HFF-Myc (cell line): Measurements from ENCODE around the gene ZNF573.
A peak's percentile ranks its signal among the peaks of the same experiment; 100 is the strongest.
"Not testable (repeated sequence)": the region's sequence is repeated elsewhere in the genome, so short reads cannot be mapped to it uniquely, and the experiment has no call there.

Experiments used
- DNase-seq: peaks from one replicate; pipeline ENCODE4 v3.0.0-alpha.2; 2011; ENCODE audit warnings: low read depth; ENCODE audit errors: extremely low read depth
- H3K4me3 ChIP-seq: replicated peaks from 2 replicates; pipeline ENCODE4 v1.5.1; 2011; ENCODE audit warnings: low read depth, mild to moderate bottlenecking, control low read depth, low read length
- CTCF ChIP-seq: IDR thresholded peaks from 2 replicates; pipeline ENCODE4 v1.5.1; 2012; ENCODE audit warnings: mild to moderate bottlenecking, low read depth, low read length, control low read depth; ENCODE audit errors: missing control alignments

ZNF573 gene

DNA sequence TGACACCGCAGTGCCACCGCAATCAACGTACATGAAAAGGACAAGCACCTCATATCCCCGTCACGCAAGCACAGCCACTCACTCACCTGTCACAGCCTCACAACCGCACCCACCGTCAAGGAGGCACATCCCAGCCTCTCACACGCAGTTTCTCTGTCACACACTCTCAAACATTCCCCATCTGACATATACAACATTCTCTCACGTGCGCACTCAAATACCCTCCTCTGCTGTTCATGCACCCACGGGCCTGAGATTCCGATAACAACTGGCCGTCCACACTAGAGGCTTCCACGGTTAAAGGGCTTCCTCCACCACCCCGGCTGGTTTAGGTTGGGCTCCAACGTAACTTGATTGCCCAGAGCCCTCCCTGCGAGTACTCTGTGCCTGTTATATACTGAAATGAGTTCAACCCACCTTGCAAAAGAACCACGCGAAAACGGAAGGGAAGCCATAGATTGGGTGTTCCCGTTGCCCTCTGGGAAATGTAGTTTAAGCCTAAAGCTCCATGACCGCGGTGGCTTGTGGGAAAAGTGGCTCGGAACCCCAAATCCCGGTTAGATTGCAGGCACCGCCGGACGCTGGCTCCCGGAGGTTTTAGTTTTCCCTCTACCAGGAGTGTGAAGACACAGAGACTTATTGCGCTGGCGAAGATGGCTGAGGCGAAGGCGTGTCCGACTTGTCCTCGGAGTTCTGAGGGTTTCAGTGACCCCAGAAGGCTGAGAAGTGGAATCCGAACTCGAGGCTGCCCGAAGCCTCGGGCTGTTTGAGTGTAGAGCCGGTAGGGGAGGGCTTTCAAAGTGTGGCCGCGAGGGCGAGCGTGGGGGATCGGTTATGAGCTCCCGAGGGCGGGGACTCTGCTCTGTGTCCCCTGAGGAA is at the start of gene ZNF573:
ZNF573 (minus strand) TSS at position 460 of the 879 bp plus-strand sequence. CDS start 5,857 bp downstream, outside the sequence.
- DNase-seq, result peak; percentile 83
- no peak for TF ChIP-seq CTCF
- peak within 1 kb of the TSS; percentile 63 for H3K4me3 ChIP-seq

DNA sequence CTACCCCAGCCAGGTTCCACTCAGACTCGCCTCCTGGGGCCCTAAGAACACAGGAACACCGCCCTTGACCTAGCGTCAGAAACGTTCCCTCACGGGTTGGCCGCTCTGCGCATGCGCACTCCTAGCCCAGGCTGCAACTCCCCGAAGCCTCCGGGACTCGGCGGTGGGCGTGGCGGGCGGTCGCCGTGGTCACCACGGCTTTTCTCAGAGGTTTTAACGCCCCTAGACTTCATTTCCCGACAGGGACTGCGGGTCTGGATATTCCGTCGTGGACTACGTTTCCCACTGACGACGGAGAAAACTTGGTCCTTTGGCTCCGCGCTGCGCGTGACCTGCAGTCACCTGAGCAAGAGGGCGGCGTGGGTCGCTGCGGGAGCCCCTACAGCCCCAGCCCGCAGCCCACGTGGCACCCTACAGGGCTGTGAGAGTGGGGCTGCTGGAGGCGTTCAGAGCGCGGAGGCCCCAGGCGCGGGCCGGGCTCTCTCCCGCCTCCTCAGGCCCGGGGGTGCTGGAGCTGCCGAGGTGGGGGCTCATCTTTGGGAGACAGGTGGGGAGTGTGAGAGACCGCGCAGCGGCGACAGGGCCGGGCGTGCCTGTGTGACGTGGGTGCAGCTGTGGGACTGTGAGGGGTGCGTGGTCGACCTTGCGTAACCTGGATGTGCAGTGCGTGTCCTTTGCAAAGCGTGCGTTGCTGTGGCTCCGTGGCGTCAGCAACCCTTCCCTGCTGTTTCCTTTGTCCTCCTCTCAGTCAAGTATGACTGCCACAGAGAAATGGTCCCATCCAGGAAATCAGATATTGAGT is 38.0 kb upstream of the ZNF573 start:
- DNase-seq, result no peak
- no peak for TF ChIP-seq CTCF
- peak overlapping the region; percentile 25 for H3K4me3 ChIP-seq

DNA sequence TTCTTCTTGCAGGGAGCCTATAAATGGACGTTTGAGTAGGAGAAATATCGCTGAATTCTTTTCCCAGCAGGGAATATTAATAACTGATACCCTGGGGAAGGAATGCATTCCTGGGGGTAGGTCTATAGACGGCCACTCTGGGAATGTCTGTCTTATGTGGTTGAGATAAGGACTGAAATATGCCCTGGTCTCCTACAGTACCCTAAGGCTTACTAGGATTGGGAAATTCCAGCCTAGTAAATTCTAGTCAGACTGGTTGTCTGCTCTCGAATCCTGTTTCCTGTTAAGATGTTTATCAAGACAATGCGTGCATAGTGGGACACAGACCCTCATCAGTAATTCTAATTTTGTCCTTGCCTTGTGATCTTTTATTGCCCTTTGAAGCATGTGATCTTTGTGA is 36.2 kb upstream of the ZNF573 start:
- DNase-seq, H3K4me3 ChIP-seq: not testable (repeated sequence)

GRCh38 chr19:37813340-37813739 is 34.0 kb upstream of the ZNF573 start:
- no peak overlapping the region for H3K4me3 ChIP-seq
- TF ChIP-seq CTCF, result no peak
- DNase-seq, result no peak

DNA sequence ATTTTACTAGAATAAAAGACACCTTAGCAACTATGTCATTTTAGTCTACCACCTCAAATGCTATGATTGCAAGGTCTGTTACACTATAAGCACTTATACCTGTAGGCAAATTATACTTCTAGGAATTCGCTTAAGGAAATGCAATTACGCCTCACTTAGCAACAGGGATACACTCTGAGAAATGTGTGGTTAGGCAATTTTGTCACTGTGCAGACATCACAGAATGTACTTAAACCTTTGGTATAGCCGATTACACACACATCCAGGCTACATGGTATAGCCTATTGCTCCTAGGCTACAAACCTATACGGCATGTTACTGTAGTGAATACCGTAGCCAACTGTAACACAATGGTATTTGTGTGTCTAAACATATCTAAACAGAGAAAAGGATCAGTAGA is 30.0 kb upstream of the ZNF573 start:
- no peak for DNase-seq
- TF ChIP-seq CTCF, result no peak

GRCh38 chr19:37803249-37803840 is 24.0 kb upstream of the ZNF573 start:
- TF ChIP-seq CTCF, result no peak
- DNase-seq, result no peak
- no peak overlapping the region for H3K4me3 ChIP-seq

More for the DNA sequence above, 30.0 kb upstream of the ZNF573 start:
- H3K4me3 ChIP-seq, result no peak overlapping the region
